Stimulated activated CD8-positive, alpha-beta memory T cell treated with anti-CD3 and anti-CD28 coated beads, Interleukin-7, amount 100 ng/mL, for 48 hours (primary cell): ENCODE measurements around the gene AAK1.
"Not testable (repeated sequence)": the region's sequence is repeated elsewhere in the genome, so short reads cannot be mapped to it uniquely, and the experiment has no call there.

Experiments
- DNase-seq, 2 donors: peaks; one replicate each; pipeline ENCODE4 v3.0.0-alpha.2; 2020; ENCODE audit warnings: low read depth in 1 of 2; ENCODE audit errors: extremely low read depth in 1 of 2

AAK1 gene

DNA sequence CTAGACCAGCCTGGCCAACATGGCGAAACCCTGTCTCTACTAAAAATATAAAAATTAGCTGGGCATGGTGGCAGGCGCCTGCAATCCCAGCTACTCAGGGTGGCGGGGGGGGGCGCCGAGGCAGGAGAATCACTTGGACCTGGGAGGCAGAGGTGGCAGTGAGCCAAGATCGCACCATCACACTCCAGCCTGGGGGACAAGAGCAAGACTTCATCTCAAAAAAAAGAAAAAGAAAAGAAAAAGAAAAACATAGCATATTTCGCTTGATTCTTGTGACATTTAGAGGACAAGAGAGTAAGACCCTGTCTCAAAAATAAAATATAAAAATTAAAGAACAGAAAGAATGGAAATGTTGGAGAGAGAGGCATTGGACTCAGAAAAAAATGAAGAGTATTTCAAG is 224.4 kb downstream of the AAK1 start:
- not testable (repeated sequence) for DNase-seq

DNA sequence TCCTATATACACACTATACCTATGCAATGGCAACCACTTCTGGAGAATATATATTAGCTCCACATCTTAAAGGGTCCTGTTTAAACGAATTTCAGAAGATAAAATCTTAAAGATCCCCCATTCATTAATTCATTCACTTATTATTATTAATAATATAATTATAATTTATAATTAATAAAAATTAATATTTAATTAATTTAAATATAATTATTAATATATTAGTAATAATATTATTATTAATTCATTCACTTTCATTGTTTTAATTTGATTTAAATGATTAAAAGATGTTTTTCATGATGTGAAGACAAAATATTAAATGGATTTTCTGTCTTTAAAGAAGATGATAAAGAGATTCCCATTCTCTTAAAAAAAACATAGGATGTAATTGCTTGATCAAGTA is 227.4 kb downstream of the AAK1 start:
- DNase-seq: no peak
